Stimulated activated CD4-positive, alpha-beta T cell treated with anti-CD3 and anti-CD28 coated beads, Interleukin-15, amount 100 ng/mL, for 1 hour (primary cell): ENCODE results near the gene BNIP1.
"Not testable (repeated sequence)": the region's sequence is repeated elsewhere in the genome, so short reads cannot be mapped to it uniquely, and the experiment has no call there.

Experiments used
- DNase-seq, 2 donors: peaks; one replicate each; pipeline ENCODE4 v3.0.0-alpha.2; 2020; ENCODE audit warnings: low read depth in 1 of 2, low spot score in 1 of 2

BNIP1 gene

GRCh38 chr5:173144200-173145176 is at the start of gene BNIP1:
Gene BNIP1, plus strand, starts transcription at chr5:173144531. Its CDS starts 15 bp downstream, at chr5:173144546.
- peak; percentile 90 to 98 for DNase-seq

- no peak for DNase-seq
These were observed 45.5 kb upstream of the BNIP1 start for GRCh38 chr5:173098787-173099186.

GRCh38 chr5:173099461-173099860 is 44.9 kb upstream of the BNIP1 start:
- DNase-seq: no peak

GRCh38 chr5:173101245-173101644 is 43.1 kb upstream of the BNIP1 start:
- DNase-seq: no peak

GRCh38 chr5:173103411-173103810 is 40.9 kb upstream of the BNIP1 start:
- no peak for DNase-seq

GRCh38 chr5:173108914-173109313 is 35.4 kb upstream of the BNIP1 start:
- DNase-seq: no peak

- no peak for DNase-seq
These were observed 29.8 kb upstream of the BNIP1 start for GRCh38 chr5:173114536-173114935.

- no peak for DNase-seq
These were observed 24.6 kb upstream of the BNIP1 start for GRCh38 chr5:173119719-173120118.

- DNase-seq: no peak
These were observed 20.9 kb upstream of the BNIP1 start for GRCh38 chr5:173123416-173123815.

GRCh38 chr5:173132166-173132565 is 12.2 kb upstream of the BNIP1 start:
- DNase-seq: not testable (repeated sequence)

- no peak for DNase-seq
These were observed 5.6 kb upstream of the BNIP1 start for GRCh38 chr5:173138707-173139106.

GRCh38 chr5:173139631-173140030 is 4.7 kb upstream of the BNIP1 start:
- no peak for DNase-seq

GRCh38 chr5:173140769-173141168 is 3.6 kb upstream of the BNIP1 start:
- DNase-seq: no peak

GRCh38 chr5:173143567-173143966 is 764 bp upstream of the BNIP1 start:
- no peak for DNase-seq

GRCh38 chr5:173148354-173148753 is 4.0 kb downstream of the BNIP1 start:
- no peak for DNase-seq

GRCh38 chr5:173152547-173152946 is 8.2 kb downstream of the BNIP1 start:
- no peak for DNase-seq

GRCh38 chr5:173153842-173154241 is 9.5 kb downstream of the BNIP1 start:
- DNase-seq: no peak

GRCh38 chr5:173154619-173155018 is 10.3 kb downstream of the BNIP1 start:
- DNase-seq: not testable (repeated sequence)

GRCh38 chr5:173155912-173156311 is 11.6 kb downstream of the BNIP1 start:
- DNase-seq: no peak

- no peak for DNase-seq
These were observed 14.0 kb downstream of the BNIP1 start for GRCh38 chr5:173158366-173158765.

- no peak for DNase-seq
These were observed 14.9 kb downstream of the BNIP1 start for GRCh38 chr5:173159256-173159655.

GRCh38 chr5:173161148-173161547 is 16.8 kb downstream of the BNIP1 start:
- DNase-seq: no peak

GRCh38 chr5:173163219-173163618 is 18.9 kb downstream of the BNIP1 start:
- DNase-seq: no peak
